ENCODE data around the gene HSPB7. TPM values are rescaled to one million over a fixed set of nuclear protein-coding genes. Genes with fewer than 3 reads are reported as not detected.

HSPB7 gene
- total RNA-seq, 1 donor from 2014 or later: not detected

- Histone ChIP-seq H3K9ac (no peak overlapping the region), H3K4me2 (peak overlapping the region; percentile 78), H3K27me3 (peaks cover 46% of the 10 kb centered on the region), H3F3A (ENCODE audit: low read depth) (no peaks in the 10 kb centered on the region), H3K9me3 (ENCODE audit: low read depth) (no peaks in the 10 kb centered on the region), H3K27ac (no peak overlapping the region), H3K36me3 (no peaks in the 10 kb centered on the region), H2AFZ (replicated peaks) (no peak overlapping the region), H3K4me3 (peak overlapping the region; percentile 40), H4K20me1 (ENCODE audit: low read depth) (peaks cover 3% of the 10 kb centered on the region), H3K4me1 (peaks cover 9% of the 10 kb centered on the region), H3K79me2 (ENCODE audit: low read depth) (no peaks in the 10 kb centered on the region)
- Mint-ChIP-seq H3K9me3 (no peaks in the 10 kb centered on the region), H3K27me3 (ENCODE audit: insufficient read depth, low read depth) (peaks cover 14% of the 10 kb centered on the region), H3K36me3 (no peaks in the 10 kb centered on the region), H3K4me1 (peaks cover 22% of the 10 kb centered on the region), H3K4me3 (peak overlapping the region; percentile 21), H3K27ac (no peak overlapping the region)
- DNase-seq (ENCODE audit: low spot score): peak; percentile 51
- TF ChIP-seq EZH2phosphoT487 (IDR thresholded peaks at IDR 0.05) (no peak), EZH2 (IDR thresholded peaks at IDR 0.05) (no peak), CTCF (IDR thresholded peaks at IDR 0.05) (no peak)
Observed at GRCh38 chr1:16013220-16013907, 4.5 kb downstream of the HSPB7 start.

GRCh38 chr1:16012590-16013219 lies 5.1 kb downstream of the HSPB7 start:
- H3K9me3 Mint-ChIP-seq: no peaks in the 10 kb centered on the region
- Histone ChIP-seq H2AFZ (replicated peaks) (no peak overlapping the region), H3K4me2 (peak overlapping the region; percentile 78), H3K27me3 (peaks cover 51% of the 10 kb centered on the region), H3K4me3 (peak overlapping the region; percentile 40), H3F3A (ENCODE audit: low read depth) (no peaks in the 10 kb centered on the region), H3K79me2 (ENCODE audit: low read depth) (no peaks in the 10 kb centered on the region), H3K27ac (no peak overlapping the region), H3K36me3 (no peaks in the 10 kb centered on the region), H4K20me1 (ENCODE audit: low read depth) (peaks cover 3% of the 10 kb centered on the region), H3K9me3 (ENCODE audit: low read depth) (no peaks in the 10 kb centered on the region), H3K9ac (no peak overlapping the region), H3K4me1 (peaks cover 9% of the 10 kb centered on the region)
- H3K4me1 Mint-ChIP-seq: peaks cover 17% of the 10 kb centered on the region
- H3K4me3 Mint-ChIP-seq: peak overlapping the region; percentile 21
- no peaks in the 10 kb centered on the region for H3K36me3 Mint-ChIP-seq
- peaks cover 14% of the 10 kb centered on the region for H3K27me3 Mint-ChIP-seq (ENCODE audit: insufficient read depth, low read depth)
- DNase-seq (ENCODE audit: low spot score): peak; percentile 72
- TF ChIP-seq EZH2 (IDR thresholded peaks at IDR 0.05) (peak; percentile 38), CTCF (IDR thresholded peaks at IDR 0.05) (no peak), EZH2phosphoT487 (IDR thresholded peaks at IDR 0.05) (no peak)
- no peak overlapping the region for H3K27ac Mint-ChIP-seq

- no peaks in the 10 kb centered on the region for H3F3A ChIP-seq (ENCODE audit: low read depth)
- no peaks in the 10 kb centered on the region for H3K36me3 ChIP-seq
- Mint-ChIP-seq H3K4me1 (peaks cover 14% of the 10 kb centered on the region), H3K36me3 (no peaks in the 10 kb centered on the region), H3K9me3 (no peaks in the 10 kb centered on the region), H3K27me3 (ENCODE audit: insufficient read depth, low read depth) (peaks cover 11% of the 10 kb centered on the region), H3K4me3 (no peak overlapping the region), H3K27ac (no peak overlapping the region)
- H3K27ac ChIP-seq: no peak overlapping the region
- TF ChIP-seq EZH2 (IDR thresholded peaks at IDR 0.05): no peak
- TF ChIP-seq EZH2phosphoT487 (IDR thresholded peaks at IDR 0.05): no peak
- H3K9me3 ChIP-seq (ENCODE audit: low read depth): no peaks in the 10 kb centered on the region
- no peak overlapping the region for H3K4me2 ChIP-seq
- peaks cover 3% of the 10 kb centered on the region for H4K20me1 ChIP-seq (ENCODE audit: low read depth)
- no peaks in the 10 kb centered on the region for H3K79me2 ChIP-seq (ENCODE audit: low read depth)
- H3K4me1 ChIP-seq: peaks cover 9% of the 10 kb centered on the region
- no peak overlapping the region for H3K4me3 ChIP-seq
- H2AFZ ChIP-seq (replicated peaks): no peak overlapping the region
- no peak overlapping the region for H3K9ac ChIP-seq
- peaks cover 56% of the 10 kb centered on the region for H3K27me3 ChIP-seq
- DNase-seq (ENCODE audit: low spot score): no peak
Observed at GRCh38 chr1:16011936-16012589, 5.8 kb downstream of the HSPB7 start.
